Kidney (tissue), 14 donors: Measurements from ENCODE around the gene DDAH1. TPM values are rescaled to one million over a fixed set of nuclear protein-coding genes. Genes with fewer than 3 reads are reported as not detected.
A peak's percentile ranks its signal among the peaks of the same experiment; 100 is the strongest.

Experiments
- DNase-seq, 5 donors: peaks; one replicate each; pipeline ENCODE4 v3.0.0-alpha.2; 2013 to 2020
- FAIRE-seq: peaks from 2 replicates; lab custom pipeline; 2012; peaks lifted over from hg19 to GRCh38; lab: Jason Lieb, UNC
- H3K27ac ChIP-seq, 2 donors: one replicate each; pipeline ENCODE4 v1.7.0; 2013; ENCODE audit warnings: low read depth in 2 of 2, low read length in 2 of 2, inconsistent platforms in 1 of 2
- H3K27me3 ChIP-seq: one replicate; pipeline ENCODE4 v1.7.1; 2013; ENCODE audit warnings: low read length, inconsistent platforms; ENCODE audit not compliant: control insufficient read depth, insufficient read depth
- H3K36me3 ChIP-seq, 3 donors: one replicate each; pipeline versions ENCODE4 v1.7.0 to v1.7.1; 2013; ENCODE audit warnings: low read length in 3 of 3, control low read depth in 1 of 3, inconsistent platforms in 1 of 3; ENCODE audit not compliant: insufficient read depth in 3 of 3, control insufficient read depth in 2 of 3
- H3K4me1 ChIP-seq, 3 donors: one replicate each; pipeline versions ENCODE4 v1.7.0 to v1.7.1; 2013; ENCODE audit warnings: low read length in 3 of 3, inconsistent platforms in 1 of 3, low read depth in 1 of 3; ENCODE audit not compliant: control insufficient read depth in 2 of 3, insufficient read depth in 2 of 3
- H3K4me3 ChIP-seq, 3 donors: one replicate each; pipeline versions ENCODE4 v1.7.0 to v1.8.1; 2013; ENCODE audit warnings: low read length in 3 of 3, control low read depth in 1 of 3, inconsistent platforms in 1 of 3
- H3K9ac ChIP-seq, 3 donors: one replicate each; pipeline versions ENCODE4 v1.7.0 to v1.7.1; 2013; ENCODE audit warnings: low read length in 3 of 3, control low read depth in 1 of 3, inconsistent platforms in 1 of 3
- H3K9me3 ChIP-seq, 3 donors: one replicate each; pipeline versions ENCODE4 v1.7.0 to v1.7.1; 2013; ENCODE audit warnings: low read length in 3 of 3, control low read depth in 1 of 3, inconsistent platforms in 1 of 3; ENCODE audit not compliant: control insufficient read depth in 2 of 3, insufficient read depth in 1 of 3
- CTCF ChIP-seq: IDR thresholded peaks from 3 replicates; pipeline ENCODE4 v1.5.1; 2012; ENCODE audit warnings: mild to moderate bottlenecking, moderate library complexity, borderline replicate concordance; ENCODE audit not compliant: insufficient read depth; ENCODE audit errors: extremely low read depth
- intact Hi-C: fragments of 100-400 bp; cut with DNase I; formaldehyde crosslinking; loops from one replicate; pipeline ENCODE4 v1.11.1; 2022
- polyA plus RNA-seq: library from polyadenylated mRNA; stranded (reverse); fragments of 350-450 nt; fragmentation: Illumina TruSeq; extraction: RNeasy Lipid Tissue Mini Kit (QIAGEN cat#74804); gene quantifications from one replicate; pipeline ENCODE4 v1.2.3, GENCODE V29; 2014; ENCODE audit warnings: low read depth, low replicate concordance; ENCODE audit not compliant: insufficient read depth
- total RNA-seq: library from RNA; stranded (reverse); fragmentation: NEBNext Ultra II Directional; extraction: Animal tissue kit (Norgen Biotek cat#: 25700); gene quantifications from one replicate; pipeline ENCODE4 v1.2.1, GENCODE V29; 2021
- donor health status: control.
- donor health status: control.
- donor health status: control.
- donor health status: control.
- donor health status: control.
- donor health status: DM: yes; HTN: yes; CAD: no.
- donor health status: Normal renal cell carcinoma (clear cell type).

DDAH1 gene
- total and polyA plus RNA-seq, 2 donors from 2014 or later: 73.1 to 98.9 TPM

- intact Hi-C loops: no loop called here
- DNase-seq: no peak
- Histone ChIP-seq H3K9ac (no peak overlapping the region), H3K4me1 (peaks cover 0 to 32% (median 7%) of the 10 kb centered on the region in 3 donors), H3K9me3 (no peaks in the 10 kb centered on the region), H3K27me3 (no peaks in the 10 kb centered on the region), H3K36me3 (no peaks in the 10 kb centered on the region), H3K4me3 (no peak overlapping the region), H3K27ac (no peak overlapping the region)
- TF ChIP-seq CTCF: no peak
- FAIRE-seq: no peak
These were observed 138.1 kb downstream of the DDAH1 start for GRCh38 chr1:85326851-85327250.

- H3K27ac ChIP-seq: no peak overlapping the region
- intact Hi-C loops: no loop called here
- FAIRE-seq (no peak), DNase-seq (no peak)
- TF ChIP-seq CTCF: no peak
- H3K9ac ChIP-seq: no peak overlapping the region
- H3K36me3 ChIP-seq: no peaks in the 10 kb centered on the region
- no peak overlapping the region for H3K4me3 ChIP-seq
- no peaks in the 10 kb centered on the region for H3K9me3 ChIP-seq
- peaks cover 0 to 32% (median 7%) of the 10 kb centered on the region in 3 donors for H3K4me1 ChIP-seq
- H3K27me3 ChIP-seq: no peaks in the 10 kb centered on the region
These were observed 138.6 kb downstream of the DDAH1 start for GRCh38 chr1:85326336-85326735.

- TF ChIP-seq CTCF: no peak
- Histone ChIP-seq H3K36me3 (no peaks in the 10 kb centered on the region), H3K9ac (no peak overlapping the region), H3K27me3 (no peaks in the 10 kb centered on the region), H3K27ac (peak overlapping the region in 1 of 2 donors; percentile 26), H3K4me3 (no peak overlapping the region), H3K4me1 (peaks cover 0 to 30% (median 7%) of the 10 kb centered on the region in 3 donors), H3K9me3 (no peaks in the 10 kb centered on the region)
- FAIRE-seq (no peak), DNase-seq (peak in 2 of 5 donors; percentile 43 to 49)
- intact Hi-C loops: no loop called here
These were observed 139.0 kb downstream of the DDAH1 start for GRCh38 chr1:85325920-85326319.

GRCh38 chr1:85323770-85324169 is 141.2 kb downstream of the DDAH1 start:
- intact Hi-C loops: no loop called here
- no peak for FAIRE-seq

More at GRCh38 chr1:85323770-85324169, 141.2 kb downstream of the DDAH1 start:
- no peaks in the 10 kb centered on the region for H3K9me3 ChIP-seq
- no peak for TF ChIP-seq CTCF
- no peak overlapping the region for H3K9ac ChIP-seq
- H3K27ac ChIP-seq: no peak overlapping the region
- H3K36me3 ChIP-seq: peaks cover 0 to 5% (median 2%) of the 10 kb centered on the region in 3 donors
- DNase-seq: no peak
- H3K27me3 ChIP-seq: no peaks in the 10 kb centered on the region
- H3K4me1 ChIP-seq: peaks cover 0 to 18% (median 0%) of the 10 kb centered on the region in 3 donors
- no peak overlapping the region for H3K4me3 ChIP-seq
